K562 (cell line): ENCODE data around the gene IRX1.

Experiments used
- CHD2 ChIP-seq: IDR thresholded peaks from 2 replicates; pipeline ENCODE4 v1.6.1; 2011; ENCODE audit warnings: low read depth, low read length
- HCFC1 ChIP-seq: IDR thresholded peaks from 2 replicates; pipeline ENCODE4 v1.6.1; 2012; ENCODE audit warnings: low read depth, low read length, improper control_type of control experiment
- IRF2 ChIP-seq: sonication (generic); formaldehyde crosslinking; IDR thresholded peaks from 2 replicates; pipeline ENCODE4 v1.8.1; 2022; ENCODE audit warnings: mild to moderate bottlenecking, missing genetic modification reagents
- KLF16 ChIP-seq: IDR thresholded peaks from 2 replicates; pipeline ENCODE4 v1.6.1; 2016; ENCODE audit warnings: antibody characterized with exemption
- KLF6 ChIP-seq: fragments of 250-450 bp; sonication (Bioruptor Pico); IDR thresholded peaks from 2 replicates; pipeline ENCODE4 v1.4.0; 2020; ENCODE audit warnings: mild to moderate bottlenecking, moderate library complexity, borderline replicate concordance
- MAX ChIP-seq: sonication (generic); formaldehyde crosslinking; IDR thresholded peaks from 2 replicates; pipeline ENCODE4 v1.9.0; 2022; ENCODE audit warnings: mild to moderate bottlenecking, missing genetic modification reagents
- MEF2D ChIP-seq: conservative IDR thresholded peaks from 2 replicates; pipeline ENCODE4 v1.6.1; 2016; ENCODE audit warnings: low read depth, missing genetic modification characterization, missing compliant biosample characterization
- MXI1 ChIP-seq: IDR thresholded peaks from 2 replicates; pipeline ENCODE4 v1.6.1; 2011; ENCODE audit warnings: low read depth, mild to moderate bottlenecking, improper control_type of control experiment, low read length
- PKNOX1 ChIP-seq: fragments of 450-650 bp; IDR thresholded peaks from 2 replicates; pipeline ENCODE4 v1.6.1; 2016
- SAFB2 ChIP-seq: fragments of 200-400 bp; formaldehyde crosslinking; IDR thresholded peaks from 2 replicates; pipeline ENCODE4 v1.6.1; 2018; ENCODE audit warnings: borderline replicate concordance, low read length, low read depth, moderate library complexity; ENCODE audit not compliant: severe bottlenecking
- SIX5 ChIP-seq, 2 experiments: IDR thresholded peaks; 2 replicates each; pipeline ENCODE4 v1.6.1; 2011; ENCODE audit warnings: low read length in 2 of 2, borderline replicate concordance in 1 of 2, low read depth in 1 of 2, mild to moderate bottlenecking in 1 of 2, moderate library complexity in 1 of 2; ENCODE audit not compliant: insufficient read depth in 1 of 2
- STAT6 ChIP-seq: sonication (generic); formaldehyde crosslinking; IDR thresholded peaks from 2 replicates; pipeline ENCODE4 v1.8.1; 2023; ENCODE audit warnings: mild to moderate bottlenecking, missing genetic modification reagents
- ZNF318 ChIP-seq, 2 experiments: fragments of 450-650 bp; IDR thresholded peaks; 2 replicates each; pipeline ENCODE4 v1.6.1; 2016; ENCODE audit warnings: mild to moderate bottlenecking in 2 of 2, borderline replicate concordance in 1 of 2, low read depth in 1 of 2, moderate library complexity in 1 of 2
- ZNF592 ChIP-seq: fragments of 450-650 bp; IDR thresholded peaks from 2 replicates; pipeline ENCODE4 v1.6.1; 2017; ENCODE audit warnings: antibody characterized with exemption, mild to moderate bottlenecking

- no peak for TF ChIP-seq MAX (CRISPR knock-in tag)
- no peak for TF ChIP-seq ZNF592
- no peak for TF ChIP-seq HCFC1
- no peak for TF ChIP-seq PKNOX1
- TF ChIP-seq MXI1, result no peak
- no peak for TF ChIP-seq SIX5 (IDR thresholded peaks at IDR 0.05; ENCODE audit: borderline replicate concordance in 1 of 2, insufficient read depth in 1 of 2, low read depth in 1 of 2, low read length in 2 of 2)
- TF ChIP-seq IRF2 (CRISPR knock-in tag), result no peak
- no peak for TF ChIP-seq KLF16
- no peak for TF ChIP-seq MEF2D (tag)
- TF ChIP-seq KLF6 (CRISPR knock-in tag), result no peak
- no peak for TF ChIP-seq SAFB2
- no peak for TF ChIP-seq ZNF318 (IDR thresholded peaks at IDR 0.05; ENCODE audit: borderline replicate concordance in 1 of 2, low read depth in 1 of 2)
- no peak for TF ChIP-seq CHD2
- no peak for TF ChIP-seq STAT6 (CRISPR knock-in tag)
These were observed 3.3 kb upstream of the IRX1 start for GRCh38 chr5:3592298-3592697.
